ENCODE results near the gene MAP1LC3B. TPM values are rescaled to one million over a fixed set of nuclear protein-coding genes. Genes with fewer than 3 reads are reported as not detected.

The MAP1LC3B gene
- total RNA-seq, 1 donor from 2014 or later: 125 TPM

DNA sequence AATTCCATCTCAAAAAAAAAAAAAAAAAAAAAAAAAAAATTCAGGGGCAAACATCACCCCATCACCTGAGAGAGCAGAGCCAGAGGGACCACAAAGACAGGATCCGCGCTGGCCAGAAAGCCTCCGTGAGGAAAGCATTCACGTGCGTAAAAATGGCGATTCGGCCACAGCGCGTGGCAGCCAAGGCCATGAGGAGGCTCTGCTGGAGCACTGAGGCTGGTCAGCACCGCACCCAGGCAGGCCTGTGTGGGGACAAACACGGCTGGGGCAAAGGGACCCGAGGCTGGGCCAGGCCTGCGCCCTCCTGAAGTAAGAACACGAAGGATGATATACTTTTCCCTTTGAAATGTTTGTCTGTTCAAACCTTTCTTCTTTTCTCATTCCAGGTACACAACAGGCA is 45.2 kb downstream of the MAP1LC3B start:
- ATAC-seq (no peak), DNase-seq (ENCODE audit: missing footprints) (no peak)
- intact Hi-C loops (cut with DNase I): loop anchor here (10.0 kb wide), 1 partner anchor 57 kb away; the partner anchor contains the start of gene ZCCHC14

DNA sequence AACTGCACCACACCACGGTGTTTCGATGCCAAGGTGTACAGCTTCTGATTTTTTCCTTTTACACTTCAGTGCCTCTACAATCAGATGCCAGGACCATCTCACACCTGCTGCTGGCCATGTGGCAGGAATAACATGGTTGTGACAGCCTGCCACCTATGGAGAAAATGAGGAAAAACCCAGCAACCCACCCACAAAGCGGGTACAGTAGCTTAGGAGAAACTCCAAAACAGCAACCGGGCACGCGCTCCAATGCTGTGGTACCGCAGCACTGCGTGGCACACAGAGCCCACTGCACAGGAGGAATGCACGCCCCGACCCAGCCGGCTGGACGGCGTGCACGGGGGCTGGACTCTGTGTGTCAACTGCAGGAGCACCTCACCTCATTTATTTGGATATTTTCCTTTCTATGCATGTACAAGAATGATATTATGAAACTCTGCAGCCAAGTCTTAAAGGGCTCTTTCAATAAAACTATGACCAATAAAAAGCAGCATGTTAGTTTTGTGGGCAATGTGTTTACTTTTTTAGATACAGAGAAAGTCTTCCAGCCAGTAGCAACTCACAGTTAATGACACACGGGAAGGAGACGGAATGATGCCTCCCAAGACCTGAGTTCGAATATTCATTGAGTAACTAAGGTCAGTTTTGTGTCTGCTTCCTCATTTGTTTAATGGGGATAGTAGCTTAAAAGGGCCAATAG is 45.9 kb downstream of the MAP1LC3B start:
- intact Hi-C loops (cut with DNase I): loop anchor here (10.0 kb wide), 1 partner anchor 57 kb away; the partner anchor contains the start of gene ZCCHC14
- no peak for DNase-seq (ENCODE audit: missing footprints)
- ATAC-seq: no peak

DNA sequence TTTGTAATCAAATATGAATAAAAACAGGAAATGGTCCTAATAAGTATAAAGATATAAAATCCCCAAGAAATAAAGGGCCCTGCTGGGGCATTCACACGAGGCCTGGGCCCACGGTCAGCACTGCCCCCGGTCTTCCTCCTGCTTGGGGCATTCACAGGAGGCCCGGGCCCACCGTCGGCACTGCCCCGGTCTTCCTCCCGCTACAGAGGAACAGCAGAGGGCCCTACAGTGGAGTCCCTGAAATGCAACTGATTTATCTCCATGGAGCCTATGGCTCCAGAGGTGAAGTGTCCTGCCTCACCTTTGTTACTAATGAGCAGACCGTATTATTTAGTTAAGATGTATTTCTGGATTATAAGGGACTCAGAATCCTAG is 46.5 kb downstream of the MAP1LC3B start:
- ATAC-seq: no peak
- DNase-seq (ENCODE audit: missing footprints): no peak
- intact Hi-C loops (cut with DNase I): loop anchor here (10.0 kb wide), 1 partner anchor 56 kb away; the partner anchor contains the start of gene ZCCHC14

DNA sequence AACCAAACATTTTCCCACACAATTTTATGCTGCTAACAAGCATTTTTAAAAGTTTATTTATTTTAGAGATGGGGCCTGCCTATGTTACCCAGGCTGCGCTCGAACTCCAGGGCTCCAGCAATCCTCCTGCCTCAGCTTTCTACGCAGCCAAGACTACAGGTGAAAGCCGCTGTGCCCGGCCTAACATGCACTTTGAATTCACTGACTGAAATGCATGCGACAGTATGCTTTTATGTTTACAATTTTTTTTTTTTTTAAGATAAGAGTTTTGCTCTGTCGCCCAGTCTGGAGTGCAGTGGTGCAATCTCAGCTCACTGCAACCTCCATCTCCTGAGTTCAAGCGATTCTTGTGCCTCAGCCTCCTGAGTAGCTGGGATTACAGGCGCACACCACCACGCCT is 47.8 kb downstream of the MAP1LC3B start:
- no peak for ATAC-seq
- intact Hi-C loops (cut with DNase I): loop anchor here (10.0 kb wide), 1 partner anchor 55 kb away; the partner anchor contains the start of gene ZCCHC14
- DNase-seq (ENCODE audit: missing footprints): no peak

DNA sequence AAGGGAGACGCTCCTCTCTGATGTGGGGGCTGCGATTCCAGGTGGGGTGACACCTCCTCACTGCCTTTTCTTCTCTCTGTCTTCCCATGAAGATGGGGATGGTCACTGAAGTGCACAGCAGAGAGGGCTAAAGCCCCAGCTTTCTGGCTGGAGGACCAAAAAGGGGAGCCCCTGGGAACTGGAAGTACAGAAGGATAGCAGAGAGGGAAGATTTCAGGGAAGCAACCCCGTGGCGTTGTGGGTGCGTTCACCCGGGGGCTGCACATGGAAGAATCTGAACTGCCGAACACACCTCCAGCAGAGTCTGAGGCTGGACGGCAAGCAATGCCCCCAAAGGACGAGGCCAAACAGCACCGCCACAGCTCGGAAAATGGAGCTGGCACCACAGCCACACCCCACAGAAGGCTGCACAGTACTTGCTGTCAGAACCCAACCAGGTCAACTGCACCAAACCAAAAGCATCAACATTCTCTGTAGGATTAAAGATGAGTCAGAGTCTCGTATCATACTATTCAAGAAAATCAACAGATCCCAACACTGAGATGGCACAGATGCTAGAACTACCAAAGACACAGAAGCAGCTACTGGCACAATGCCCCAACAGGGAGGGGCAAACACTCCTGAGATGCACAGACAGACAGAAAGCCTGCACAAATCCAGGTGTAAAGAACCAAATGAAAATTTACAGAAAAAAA is 49.9 kb downstream of the MAP1LC3B start:
- DNase-seq (ENCODE audit: missing footprints): no peak
- intact Hi-C loops (cut with DNase I): no loop called here
- ATAC-seq: no peak

DNA sequence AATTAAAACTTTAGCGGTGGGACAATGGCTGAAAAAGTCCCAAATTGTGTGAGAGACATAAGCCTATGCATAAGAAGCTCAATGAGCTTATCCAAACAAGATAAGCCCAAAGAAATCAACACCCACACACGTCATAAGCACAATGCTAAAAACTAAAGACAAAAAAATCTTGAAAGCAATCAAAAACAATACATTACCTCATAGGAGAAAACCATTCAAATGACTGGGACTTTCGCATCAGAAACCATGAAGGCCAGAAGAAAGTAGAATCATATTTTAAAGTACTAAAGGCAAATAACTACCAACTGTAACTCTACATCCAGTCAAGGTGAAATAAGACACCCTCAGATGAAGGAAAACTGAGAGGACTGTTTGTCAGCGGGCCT is 50.4 kb downstream of the MAP1LC3B start:
- intact Hi-C loops (cut with DNase I): no loop called here
- DNase-seq (ENCODE audit: missing footprints) (no peak), ATAC-seq (no peak)

DNA sequence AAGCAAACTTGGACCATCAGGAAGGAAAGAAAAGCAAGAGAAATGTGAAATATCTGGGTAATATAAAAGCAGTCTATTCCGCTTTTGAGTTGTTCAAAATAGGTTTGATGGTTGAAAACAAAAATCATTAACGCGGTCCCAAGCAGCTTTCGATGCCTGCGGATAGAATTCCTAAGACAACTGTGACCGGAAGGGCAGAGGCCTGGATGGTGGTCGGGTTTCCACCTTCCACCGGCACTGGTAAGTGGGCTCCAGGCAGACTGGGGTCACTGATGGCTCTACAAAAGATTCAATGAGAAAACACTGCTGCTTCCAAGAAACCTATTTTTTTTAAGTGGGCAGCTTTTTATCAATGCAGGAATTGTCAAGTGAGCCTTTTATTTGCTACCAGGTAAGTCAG is 50.9 kb downstream of the MAP1LC3B start:
- no peak for ATAC-seq
- no peak for DNase-seq (ENCODE audit: missing footprints)
- intact Hi-C loops (cut with DNase I): no loop called here

DNA sequence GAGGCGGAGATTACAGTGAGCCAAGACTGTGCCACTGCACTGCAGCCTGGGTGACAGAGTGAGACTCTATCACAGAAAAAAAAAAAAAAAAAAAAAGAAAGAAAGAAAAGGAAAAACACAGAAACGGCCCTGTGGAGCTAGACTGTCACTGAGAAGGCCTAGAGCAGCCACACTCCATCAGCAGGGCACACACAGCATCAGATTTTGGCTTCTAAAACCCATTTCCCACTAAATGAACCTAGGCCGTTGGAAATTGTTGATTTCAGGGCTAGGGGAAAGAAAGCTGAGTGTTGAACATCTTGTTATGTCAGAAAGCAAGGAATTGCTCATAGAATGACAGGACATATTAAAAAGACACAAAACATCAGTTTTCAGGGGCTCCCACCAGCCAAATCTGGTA is 51.8 kb downstream of the MAP1LC3B start:
- ATAC-seq (no peak), DNase-seq (ENCODE audit: missing footprints) (no peak)
- intact Hi-C loops (cut with DNase I): no loop called here

DNA sequence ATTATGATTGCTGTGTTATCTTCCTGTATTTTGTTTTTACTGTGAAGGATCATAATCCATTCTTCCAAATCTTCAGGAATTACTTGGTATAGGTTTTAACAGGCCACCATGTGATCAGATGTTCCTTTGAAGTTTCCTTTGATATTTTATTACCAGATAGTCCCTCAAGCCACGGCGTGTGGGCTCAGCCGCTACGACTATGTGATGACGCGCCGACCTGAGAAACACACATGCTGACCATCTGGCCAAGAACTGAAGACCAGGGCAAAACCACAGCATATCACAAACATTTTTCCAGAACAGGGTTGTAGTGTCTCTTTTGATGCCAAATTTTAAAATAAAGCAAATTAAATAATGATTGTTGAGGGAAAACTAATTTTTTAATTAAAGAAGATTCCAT is 53.4 kb downstream of the MAP1LC3B start:
- no peak for DNase-seq (ENCODE audit: missing footprints)
- ATAC-seq: no peak
- intact Hi-C loops (cut with DNase I): no loop called here

DNA sequence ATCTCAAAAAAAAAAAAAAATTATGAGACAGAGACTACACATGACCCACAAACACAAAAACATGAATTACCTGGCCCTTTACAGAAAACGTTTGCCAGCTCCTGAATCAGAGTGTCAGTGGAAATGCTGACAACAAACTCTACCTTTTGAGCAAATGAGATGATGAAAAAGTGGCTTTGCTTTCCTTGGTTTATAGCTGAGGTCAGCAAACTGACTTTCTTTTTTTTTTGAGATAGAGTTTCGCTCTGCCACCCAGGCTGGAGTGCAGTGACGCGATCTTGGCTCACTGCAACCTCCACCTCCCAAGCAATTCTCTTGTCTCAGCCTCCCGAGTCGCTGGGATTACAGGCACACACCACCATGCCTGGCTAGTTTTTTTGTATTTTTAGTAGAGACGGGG is 54.3 kb downstream of the MAP1LC3B start:
- intact Hi-C loops (cut with DNase I): no loop called here
- ATAC-seq: no peak
- no peak for DNase-seq (ENCODE audit: missing footprints)

DNA sequence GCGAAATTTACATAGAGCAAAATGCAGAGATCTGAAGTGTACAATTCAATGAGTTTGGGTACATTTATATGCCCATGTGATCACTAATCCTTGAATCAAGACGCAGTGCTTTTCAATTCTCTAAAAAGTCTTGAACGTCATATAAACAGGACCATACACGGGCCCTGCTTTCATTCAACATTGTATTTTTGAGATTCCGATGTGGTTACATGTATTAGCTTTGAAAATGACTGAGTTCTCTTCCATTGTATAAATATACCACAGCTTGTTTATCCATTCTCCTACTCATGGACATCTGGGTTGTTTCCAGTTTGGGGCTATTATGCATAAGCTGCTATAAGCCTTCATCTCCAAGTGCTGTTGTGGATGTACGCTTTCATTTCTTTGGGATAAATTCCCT is 55.2 kb downstream of the MAP1LC3B start:
- DNase-seq (ENCODE audit: missing footprints) (no peak), ATAC-seq (no peak)
- intact Hi-C loops (cut with DNase I): no loop called here

DNA sequence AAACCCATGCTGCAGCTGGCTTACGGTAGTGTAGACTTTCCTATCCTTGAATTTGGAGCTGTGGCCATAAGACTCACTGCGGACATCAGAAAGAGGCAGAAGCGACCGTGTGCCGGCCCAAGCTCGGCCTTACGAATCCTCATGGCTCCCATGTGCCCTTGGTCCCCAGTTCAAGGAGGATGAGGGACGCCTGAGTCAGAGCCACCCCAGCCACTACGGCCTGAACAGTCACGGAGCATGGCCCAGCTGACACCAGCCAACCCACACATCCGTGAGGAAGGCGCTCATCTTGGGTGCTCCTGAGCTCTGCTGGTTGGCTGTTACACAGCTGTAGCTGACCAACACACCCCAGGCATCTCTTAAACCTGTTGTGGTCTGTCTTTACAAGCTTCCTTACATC is 56.7 kb downstream of the MAP1LC3B start:
- intact Hi-C loops (cut with DNase I): no loop called here
- ATAC-seq: no peak
- DNase-seq (ENCODE audit: missing footprints): no peak

DNA sequence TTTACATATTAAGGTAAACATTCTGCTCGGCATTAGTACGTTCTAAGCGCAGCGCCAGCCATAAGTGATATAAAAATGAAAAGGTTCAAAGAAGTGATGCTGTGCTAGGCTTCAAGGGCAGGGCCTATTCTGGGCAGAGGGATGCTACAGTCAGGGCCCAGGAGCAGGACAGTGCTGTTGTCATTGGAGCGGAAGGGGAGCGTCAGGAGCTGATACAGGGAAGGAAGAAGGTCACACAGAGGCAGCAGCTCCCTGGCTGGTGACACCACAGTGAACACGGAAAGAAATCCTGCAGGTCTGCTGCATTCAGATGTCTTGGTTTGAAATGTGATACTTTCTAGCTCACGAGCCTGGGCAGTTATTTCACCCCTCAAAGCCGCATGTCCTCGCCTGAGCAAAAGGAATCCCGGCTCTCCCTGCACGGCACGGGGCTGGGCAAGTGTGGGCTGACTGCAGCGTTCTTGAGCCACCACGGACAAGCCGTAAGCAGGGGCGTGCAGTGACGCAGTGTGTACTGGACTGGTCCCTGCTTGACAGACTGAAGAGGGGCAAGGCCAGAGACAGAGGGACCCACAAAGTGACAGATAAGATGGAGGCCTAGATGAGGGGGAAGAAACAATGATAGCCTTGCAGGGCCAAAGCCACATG is 59.6 kb downstream of the MAP1LC3B start:
- ATAC-seq (no peak), DNase-seq (ENCODE audit: missing footprints) (no peak)
- intact Hi-C loops (cut with DNase I): no loop called here

DNA sequence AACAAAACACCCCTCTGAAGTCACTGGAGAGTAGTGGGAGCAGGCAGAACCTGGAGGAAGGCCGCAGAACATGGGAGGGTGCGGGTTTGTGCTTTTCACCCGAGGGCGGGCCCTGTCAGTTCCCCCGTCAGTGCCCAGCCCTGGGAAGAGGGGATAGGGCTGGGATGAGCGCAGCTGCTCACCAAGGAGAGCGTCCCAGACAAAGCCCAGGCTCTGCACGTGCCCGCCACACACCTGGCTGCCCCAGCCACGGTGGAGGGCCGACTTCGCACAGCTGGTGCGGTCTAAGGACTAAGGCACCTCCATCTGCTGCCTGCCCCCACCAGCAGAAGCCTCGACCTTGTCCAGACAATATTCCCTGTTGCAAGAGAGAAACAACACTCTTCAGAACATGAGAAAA is 61.2 kb downstream of the MAP1LC3B start:
- ATAC-seq (no peak), DNase-seq (ENCODE audit: missing footprints) (no peak)
- intact Hi-C loops (cut with DNase I): no loop called here

Other genes with a start within 250 kb of the MAP1LC3B start
- gene C16orf95, start 74.9 kb upstream of the MAP1LC3B start, total RNA-seq: 4.2 TPM
- 70.2 TPM for gene FBXO31, start 8.6 kb upstream of the MAP1LC3B start, total RNA-seq
- 14.4 TPM for gene ZCCHC14, start 100.7 kb downstream of the MAP1LC3B start, total RNA-seq
- gene JPH3, start 210.2 kb downstream of the MAP1LC3B start, total RNA-seq: not detected